Fibroblast of lung (primary cell): ENCODE results near the gene TSPAN18.

Experiments used
- EZH2 ChIP-seq: IDR thresholded peaks from 2 replicates; pipeline ENCODE4 v1.5.1; 2012; ENCODE audit warnings: low read length, control low read depth, mild to moderate bottlenecking; ENCODE audit errors: missing control alignments
- TF ChIP-seq, protein P1 (sequence below), 2 donors: IDR thresholded peaks in 1 of 2; conservative IDR thresholded peaks in 1 of 2; 1 replicate in 1 of 2; 2 replicates in 1 of 2; pipeline ENCODE4 v1.5.1; 2011 to 2012; ENCODE audit warnings: low read length in 2 of 2, control low read depth in 1 of 2, inconsistent platforms in 1 of 2, low read depth in 1 of 2, mild to moderate bottlenecking in 1 of 2

DNA sequence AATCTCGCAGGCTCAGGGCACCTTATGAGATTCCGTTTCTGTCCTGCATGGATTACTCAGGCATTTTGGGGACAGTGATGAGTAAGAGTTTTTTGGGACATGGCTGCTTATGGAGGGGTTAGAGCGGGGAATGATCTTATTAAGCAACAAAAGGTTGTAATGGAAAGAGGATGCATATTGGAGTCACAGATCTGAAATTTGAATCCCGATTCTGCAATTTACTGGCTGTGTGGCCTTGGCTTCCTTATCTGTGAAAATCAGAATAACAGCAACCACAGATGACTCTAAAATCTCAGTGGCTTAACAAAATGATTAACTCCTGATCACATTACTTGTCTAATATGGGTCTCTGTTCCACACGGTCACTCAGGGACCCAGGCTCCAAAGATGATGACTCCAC, 5.8 kb downstream of the TSPAN18 start:
- TF ChIP-seq, protein P1, sequence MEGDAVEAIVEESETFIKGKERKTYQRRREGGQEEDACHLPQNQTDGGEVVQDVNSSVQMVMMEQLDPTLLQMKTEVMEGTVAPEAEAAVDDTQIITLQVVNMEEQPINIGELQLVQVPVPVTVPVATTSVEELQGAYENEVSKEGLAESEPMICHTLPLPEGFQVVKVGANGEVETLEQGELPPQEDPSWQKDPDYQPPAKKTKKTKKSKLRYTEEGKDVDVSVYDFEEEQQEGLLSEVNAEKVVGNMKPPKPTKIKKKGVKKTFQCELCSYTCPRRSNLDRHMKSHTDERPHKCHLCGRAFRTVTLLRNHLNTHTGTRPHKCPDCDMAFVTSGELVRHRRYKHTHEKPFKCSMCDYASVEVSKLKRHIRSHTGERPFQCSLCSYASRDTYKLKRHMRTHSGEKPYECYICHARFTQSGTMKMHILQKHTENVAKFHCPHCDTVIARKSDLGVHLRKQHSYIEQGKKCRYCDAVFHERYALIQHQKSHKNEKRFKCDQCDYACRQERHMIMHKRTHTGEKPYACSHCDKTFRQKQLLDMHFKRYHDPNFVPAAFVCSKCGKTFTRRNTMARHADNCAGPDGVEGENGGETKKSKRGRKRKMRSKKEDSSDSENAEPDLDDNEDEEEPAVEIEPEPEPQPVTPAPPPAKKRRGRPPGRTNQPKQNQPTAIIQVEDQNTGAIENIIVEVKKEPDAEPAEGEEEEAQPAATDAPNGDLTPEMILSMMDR (conservative IDR thresholded peaks at IDR 0.05 in 1 of 2, IDR thresholded peaks at IDR 0.05 in 1 of 2; ENCODE audit: low read depth in 1 of 2, low read length in 2 of 2), result no peak
- no peak for TF ChIP-seq EZH2
